NCI-H2171 (cell line): ENCODE data around the gene FRMD4A.

Experiments
- DNase-seq: peaks from one replicate; lab custom pipeline; 2025; lab: John Stamatoyannopoulos, UW

FRMD4A gene

DNA sequence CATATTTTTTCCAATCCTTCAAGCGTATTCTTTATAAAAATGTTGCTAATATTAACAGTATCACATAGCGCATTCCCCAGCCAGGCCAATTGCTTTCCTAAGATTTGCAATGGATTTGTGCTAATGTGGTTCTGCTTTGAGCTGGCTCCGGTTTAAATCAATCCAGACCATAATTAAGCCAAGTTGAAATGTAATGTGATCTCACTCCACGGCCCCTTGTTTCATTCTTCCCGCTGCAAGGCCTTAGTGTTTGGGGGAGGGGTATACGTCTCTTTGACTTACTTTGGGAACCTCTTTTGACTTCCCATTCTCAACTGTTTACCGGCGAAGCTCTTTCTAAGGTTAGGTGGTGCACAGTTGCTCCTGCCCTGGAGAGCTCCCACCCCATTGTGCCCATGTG lies 657.6 kb downstream of the FRMD4A start:
- peak; percentile 25 for DNase-seq

DNA sequence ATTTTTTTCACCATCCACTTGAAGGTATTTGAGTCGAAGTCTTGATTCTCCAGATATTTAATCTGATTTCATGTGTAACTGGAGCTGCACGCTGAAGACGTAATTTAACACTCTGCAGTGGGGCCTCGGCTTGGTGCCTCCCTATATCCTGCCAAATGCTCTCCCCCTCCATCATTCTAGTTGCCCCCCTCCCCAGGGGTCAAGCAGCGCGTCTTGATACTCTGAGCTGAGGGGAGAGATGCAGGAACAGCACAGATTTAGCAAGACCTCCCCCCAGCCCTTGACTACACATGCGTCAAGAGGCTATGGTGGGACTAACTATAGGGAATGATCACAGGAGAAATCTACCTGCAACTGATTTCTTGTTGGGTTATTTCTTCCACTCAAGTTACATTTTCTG lies 658.2 kb downstream of the FRMD4A start:
- peak; percentile 66 for DNase-seq

DNA sequence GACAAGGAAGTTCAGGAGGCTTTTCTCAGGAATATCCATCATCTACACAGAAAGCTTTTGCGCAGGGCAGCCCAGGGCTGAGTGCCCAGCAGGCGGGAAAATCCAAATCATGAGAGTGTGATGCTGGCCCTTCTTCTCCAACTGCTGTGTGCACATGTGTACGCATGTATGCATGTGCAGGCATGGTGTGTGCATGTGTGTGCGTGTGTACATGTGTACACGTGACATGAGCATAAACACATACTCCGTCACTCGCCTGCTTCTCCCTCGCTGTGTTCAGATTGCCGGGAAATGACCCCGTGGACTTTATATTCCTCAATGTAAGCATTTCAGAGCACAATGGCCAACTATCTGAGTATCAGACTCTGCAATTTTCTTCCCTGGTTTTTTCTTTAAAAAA lies 658.8 kb downstream of the FRMD4A start:
- DNase-seq = no peak

DNA sequence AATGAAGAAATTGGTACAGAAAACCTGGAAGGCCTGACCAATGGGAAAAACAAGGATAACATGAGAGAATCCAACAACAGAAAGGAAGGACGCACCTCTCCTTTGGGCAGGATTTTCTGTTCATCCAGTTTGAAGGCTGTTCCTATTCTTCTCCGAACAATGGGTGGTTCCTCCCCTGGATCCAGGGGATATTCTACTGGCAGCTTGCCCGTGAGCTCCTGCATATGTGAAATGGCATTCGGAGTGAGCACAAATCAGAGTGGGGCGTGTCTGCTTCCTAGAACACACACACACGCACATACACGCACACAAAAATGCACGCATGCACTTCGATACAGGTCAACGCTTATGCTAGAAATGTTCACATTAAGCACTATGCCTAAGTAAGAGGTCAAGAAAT lies 660.4 kb downstream of the FRMD4A start:
- DNase-seq = no peak

DNA sequence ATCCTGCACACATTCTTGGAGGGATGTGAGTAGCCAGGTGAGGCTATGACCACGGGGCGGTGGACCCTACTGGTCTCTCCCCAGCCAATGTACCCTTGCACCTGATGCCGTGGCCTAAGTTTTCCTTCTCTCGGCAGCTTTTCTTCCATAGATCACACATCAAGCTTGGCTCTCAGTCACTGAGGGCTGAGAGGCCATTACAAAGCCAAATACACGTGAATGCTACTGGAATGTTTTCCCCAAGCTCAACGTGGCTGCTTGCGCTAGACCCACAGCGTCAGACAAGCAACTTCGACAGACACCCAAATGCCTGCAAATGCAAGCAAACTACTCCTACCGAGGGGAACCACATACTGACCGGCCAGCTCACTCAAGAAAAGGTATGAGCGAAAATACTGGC lies 660.8 kb downstream of the FRMD4A start:
- DNase-seq = no peak

DNA sequence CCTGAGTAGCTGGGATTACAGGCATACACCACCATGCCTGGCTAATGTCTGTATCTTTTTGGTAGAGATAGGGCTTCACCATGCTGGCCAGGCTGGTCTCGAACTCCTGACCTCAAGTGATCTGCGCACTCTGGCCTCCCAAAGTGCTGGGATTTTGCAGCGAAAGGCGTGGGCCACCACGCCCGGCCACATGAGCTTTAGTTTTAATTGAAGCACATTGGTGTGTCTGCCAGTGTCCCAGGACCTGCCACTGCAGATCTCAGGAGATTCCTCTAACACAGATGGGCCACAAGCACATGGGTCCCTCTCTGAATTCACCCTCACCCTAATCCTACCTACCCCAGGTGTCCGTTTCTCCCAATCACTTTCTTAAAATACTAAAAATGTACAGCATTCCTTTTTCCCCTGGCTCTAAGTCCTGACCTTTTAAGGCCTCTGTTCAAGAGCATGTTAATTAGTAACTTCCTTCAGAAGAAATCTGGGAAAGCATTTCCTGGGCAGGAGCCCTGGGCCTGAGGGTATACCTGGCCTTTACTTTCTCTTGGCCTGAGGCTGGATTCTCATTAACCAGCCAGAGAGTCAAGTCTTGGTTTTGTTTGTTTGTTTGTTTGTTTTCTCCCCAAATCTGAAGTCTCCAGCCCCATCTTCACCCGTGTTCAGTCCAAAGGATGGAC lies 661.4 kb downstream of the FRMD4A start:
- DNase-seq = no peak

DNA sequence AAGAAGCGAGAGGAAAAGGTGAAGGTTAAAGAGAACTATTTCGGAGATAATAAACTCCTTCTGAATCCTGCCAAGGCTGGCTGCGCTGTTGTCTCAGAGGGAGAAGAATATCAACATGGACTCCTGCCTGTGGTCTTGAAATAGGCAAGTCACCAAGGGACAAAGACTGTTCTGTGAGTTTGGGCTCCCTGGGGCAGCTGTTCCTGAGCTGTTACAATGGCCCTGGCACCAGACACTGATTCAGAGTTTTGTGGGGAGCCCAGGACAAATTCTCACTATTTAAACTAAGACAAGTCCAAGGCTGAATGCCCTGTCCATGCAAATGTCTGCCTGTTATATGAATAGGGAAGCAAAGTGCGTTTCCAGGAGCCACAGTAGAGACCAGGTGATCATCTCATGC lies 662.6 kb downstream of the FRMD4A start:
- no peak for DNase-seq

DNA sequence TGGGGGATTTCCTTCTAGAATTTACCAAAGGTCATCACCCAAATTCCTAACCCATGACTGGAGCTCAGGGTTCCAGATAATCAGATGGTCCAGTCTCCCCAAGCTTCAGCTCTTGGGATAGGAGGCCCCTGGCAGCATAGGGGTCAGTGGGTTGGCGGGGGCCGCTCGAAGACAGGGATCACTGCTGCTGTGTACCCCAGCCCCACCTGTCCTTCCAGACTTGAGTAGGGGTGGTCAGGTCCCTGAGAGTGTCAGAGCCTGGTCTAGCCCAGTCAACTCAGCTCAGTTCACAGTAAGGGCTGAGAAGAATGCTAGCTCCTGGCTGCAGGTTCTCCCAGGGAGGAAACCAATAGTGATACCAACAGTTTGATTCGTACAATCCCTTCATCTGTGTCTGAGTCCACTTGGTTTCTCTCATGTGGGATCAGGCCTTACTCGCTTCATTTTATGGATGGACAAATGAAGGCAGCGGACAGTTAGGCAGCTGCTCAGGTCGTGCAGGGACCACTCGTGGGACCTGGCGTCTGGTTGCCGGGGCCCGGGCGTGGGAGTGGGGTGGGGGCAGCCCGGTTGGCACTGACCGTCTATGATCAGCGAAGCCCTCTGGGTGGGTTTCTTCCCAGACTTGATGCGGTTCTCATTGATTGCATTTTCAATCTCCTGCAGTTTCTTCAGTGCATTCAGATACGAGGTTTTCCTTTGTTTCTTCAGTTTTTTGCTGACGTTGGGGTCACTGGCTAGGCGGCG lies 665.0 kb downstream of the FRMD4A start:
- DNase-seq = no peak

DNA sequence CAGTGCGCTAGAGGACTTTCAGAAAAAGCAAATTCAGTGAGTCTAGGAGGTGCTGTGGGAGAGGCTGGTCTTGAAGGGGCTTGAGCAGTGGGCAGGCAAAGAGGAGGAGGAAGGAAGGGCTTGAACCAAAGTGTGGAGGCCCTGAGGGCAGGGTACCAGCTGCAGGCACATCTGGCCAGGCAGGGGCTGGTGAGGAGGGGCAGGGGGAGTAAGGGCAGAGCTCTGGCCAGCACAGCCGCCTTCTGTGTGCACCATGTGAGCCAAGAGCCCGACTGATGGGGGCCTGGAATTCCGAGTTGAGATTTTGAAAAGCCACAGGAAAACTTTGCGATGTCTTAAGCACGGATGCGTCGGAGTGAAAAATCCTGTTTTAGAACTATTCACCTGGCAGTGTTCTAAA lies 669.5 kb downstream of the FRMD4A start:
- DNase-seq = no peak

DNA sequence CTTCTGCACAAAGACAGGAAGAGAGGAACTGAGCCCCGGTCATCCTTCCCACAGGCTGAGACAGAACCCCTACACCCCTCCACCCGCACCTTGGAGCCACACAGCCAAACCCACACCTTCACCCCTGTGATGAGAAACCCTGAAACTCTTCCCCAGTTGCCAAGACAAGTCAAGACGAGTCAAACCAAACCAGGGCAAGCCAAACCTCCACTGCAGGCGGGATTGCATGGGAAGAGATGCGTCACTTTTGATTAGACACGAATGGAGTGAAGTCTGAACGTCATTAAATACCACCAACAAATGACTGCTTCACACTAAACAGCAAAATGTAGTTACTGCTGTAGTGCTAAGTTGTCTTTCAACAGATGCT lies 670.2 kb downstream of the FRMD4A start:
- DNase-seq = no peak

DNA sequence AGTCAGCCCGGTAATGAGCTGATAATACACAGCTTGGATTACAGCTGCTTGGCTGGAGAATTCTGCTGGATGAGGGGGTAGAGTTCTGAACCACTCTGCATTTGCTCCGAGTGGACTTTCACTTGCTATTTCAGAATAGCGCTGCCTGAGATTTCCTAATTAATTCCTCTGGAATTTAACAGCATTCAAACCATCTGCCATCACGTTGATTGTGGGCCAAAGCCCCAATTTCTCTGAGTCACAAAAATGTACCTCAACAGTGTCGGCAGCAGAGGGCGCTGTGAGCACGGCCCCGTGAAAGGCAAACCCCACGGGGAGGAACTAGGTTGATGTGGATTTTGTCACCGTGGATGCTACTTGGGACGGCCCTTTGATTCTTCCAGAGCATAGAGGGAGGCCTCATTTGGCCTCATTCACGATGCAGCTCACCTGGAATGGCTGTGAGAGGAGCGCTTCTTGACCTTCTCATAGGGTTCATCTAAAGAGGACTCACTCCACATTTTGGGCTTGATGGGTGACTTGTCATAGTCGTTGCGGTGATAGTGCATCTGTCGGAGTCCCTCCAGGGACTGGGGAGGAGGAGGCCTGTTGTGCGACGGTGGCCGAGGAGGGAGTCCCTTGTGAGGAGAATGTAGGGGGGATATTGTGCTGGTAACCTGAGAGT lies 670.7 kb downstream of the FRMD4A start:
- DNase-seq = peak; percentile 19

DNA sequence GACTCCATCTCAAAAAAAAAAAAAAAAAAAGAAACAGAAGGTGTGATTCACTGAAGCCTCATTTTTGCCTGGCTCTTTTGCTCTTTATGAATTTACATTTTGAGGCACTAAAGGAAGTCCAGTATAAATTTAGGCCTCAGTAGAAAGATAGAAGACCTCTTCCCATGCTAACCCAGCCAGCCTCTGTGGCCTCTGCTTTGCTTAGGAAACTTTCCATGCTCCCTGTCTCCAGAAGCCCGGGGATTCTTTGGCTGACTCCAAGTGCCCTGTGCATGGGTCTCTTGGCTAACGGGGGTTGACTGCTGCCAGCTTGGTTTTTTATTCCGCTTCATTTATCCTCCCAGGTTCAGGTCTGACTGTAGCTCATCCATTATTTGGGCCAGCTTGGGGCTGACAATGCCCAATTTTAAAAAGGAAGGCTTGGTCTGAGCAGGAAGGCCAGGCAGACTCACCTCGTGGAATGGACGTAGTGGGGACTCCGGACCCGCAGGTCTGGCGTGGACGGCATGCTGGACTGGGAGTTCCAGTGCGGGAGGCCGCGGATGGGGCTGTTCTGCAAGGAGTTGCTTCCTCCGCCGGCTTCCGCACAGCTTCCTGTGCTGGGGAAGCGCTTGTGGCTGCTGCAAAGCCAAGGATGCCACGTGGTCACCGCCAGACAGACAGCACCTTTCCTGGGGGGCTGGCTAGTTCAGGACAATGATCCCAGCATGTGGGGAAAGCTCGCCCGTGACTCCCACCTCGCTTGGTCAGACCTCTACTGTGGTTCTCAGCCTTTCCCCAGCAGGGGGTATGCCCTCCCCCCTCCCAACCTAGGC lies 671.6 kb downstream of the FRMD4A start:
- DNase-seq = no peak

DNA sequence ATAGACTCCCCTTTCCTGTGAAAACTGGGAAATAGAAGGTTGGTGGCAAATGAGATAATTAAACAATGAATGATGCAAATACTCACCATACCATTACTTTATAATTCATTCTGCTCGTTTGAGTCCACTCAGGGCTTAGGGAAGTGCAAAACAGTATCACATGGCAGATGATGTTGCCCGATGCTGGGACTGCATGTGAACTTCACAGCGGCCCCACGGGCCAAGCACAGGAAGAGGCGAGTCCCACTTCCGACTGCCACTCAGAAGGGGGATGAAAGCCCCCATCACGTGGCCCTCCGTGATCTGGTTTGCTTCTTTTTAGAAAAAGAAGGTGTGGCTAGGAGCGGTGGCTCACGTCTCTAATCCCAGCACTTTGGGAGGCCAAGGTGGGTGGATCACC lies 672.5 kb downstream of the FRMD4A start:
- DNase-seq = no peak

DNA sequence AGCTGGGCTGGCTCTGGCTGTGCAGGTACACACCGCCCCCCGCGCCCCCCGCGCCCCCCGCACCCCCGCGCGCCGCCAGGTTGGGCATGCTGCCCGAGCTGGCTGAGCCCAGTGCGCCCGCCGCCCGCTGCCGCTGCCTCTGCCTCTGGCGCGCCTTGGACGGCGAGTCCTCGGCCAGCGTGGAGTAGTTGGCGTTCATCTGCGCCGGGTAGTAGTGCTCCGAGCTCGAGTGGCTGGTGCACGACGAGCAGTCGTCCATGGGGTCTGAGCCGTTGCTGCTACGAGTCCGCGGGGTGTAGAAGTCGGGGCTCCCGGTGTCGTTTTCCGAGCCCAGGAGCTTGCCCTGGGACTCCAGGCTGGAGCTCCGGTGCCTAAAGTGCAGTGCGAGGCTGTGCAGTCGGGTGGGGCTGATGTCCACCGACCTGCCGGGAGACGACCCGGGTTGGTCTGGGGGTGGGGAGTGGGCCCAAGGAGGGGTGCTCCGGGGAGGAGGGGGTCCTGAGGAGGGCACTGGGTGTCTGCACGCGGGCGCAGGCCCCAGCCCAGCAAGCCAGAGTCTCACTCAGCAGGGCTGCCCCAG lies 673.5 kb downstream of the FRMD4A start:
- no peak for DNase-seq

DNA sequence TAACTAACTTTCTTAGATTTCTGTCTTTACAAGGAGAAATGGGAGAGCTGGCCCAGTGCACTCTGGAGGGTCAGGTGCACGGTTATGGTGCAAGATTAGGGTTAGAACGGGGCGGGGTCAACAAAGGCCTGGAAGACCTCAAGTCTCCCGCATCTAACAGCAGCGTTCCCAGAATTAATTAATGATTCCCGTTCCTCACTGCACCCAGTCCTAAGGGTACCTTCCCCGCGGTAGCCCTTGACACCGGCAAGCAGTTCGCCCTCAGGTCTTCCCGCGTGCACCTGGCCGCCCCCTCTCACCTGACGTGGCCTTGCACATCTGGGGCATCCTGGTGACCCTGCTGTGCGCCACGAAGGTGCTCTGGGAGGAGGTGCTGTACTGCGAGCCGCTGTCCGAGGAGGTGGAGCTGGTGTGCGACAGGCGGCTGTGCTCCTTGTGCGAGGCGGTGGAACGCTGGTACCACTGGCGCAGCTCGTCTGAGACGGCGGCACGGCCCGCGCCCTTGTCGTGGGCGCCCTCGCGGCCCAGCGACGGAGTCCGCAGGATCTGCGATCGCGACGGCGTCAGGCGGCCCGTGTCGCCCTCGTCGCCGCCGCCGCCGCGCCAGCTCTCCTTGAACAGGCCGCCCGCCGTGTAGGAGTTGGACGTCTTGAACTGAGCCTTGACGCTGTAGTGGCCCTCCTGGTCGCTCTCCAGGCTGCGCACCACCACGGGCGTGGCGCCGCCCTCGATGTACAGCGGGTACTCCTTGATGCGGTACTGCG lies 674.2 kb downstream of the FRMD4A start:
- no peak for DNase-seq

DNA sequence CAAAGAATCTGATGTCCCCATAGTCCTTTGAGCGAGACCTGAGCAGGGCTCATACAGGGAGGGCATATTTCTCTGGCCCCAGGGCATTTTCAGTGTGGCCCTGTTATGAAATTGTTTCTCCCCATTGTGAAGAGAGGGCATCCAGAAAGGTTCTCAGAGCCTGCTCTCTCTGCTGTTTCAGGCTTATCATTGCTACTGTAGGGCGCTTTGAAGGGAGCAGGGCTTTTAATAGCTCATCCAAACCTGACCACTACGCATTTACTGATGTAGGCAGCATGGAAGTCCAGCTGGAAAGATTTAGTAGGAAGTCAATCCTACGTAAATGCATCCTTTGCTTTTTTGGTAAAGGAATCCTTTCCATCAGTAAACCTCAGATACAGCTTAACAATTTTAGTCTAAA lies 675.9 kb downstream of the FRMD4A start:
- no peak for DNase-seq

DNA sequence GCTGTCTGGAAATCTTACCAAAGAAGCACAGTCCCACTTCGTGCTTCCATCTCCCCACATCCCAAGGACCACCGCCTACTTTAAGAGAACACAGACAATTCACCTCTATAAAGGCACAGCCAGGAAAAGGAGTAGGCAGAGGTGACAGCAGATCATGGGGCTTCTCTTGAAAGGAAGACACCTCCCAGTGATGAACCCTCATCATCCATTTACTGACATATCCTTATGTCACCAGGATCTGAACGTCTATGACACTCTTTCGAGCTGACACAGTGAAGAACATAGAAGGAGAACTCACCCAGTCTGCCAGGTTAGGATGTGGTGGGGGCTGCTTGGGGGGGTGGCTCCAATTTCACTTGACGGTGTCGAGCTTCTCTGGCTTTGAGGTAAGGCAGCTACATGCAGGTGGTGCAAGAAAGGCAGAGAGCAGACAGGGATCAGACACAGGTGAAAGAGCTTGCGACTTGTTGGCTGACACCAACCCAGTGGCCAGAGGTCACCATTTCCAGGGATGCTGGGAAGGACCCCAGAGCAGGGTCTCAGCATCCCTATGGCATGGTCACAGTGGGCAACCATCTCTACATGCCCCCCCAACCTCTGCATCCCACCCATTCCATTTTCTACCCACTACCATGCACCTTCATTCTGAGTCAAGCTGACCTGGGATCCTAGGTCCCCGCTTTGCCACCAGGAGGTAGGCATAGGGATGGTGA lies 676.5 kb downstream of the FRMD4A start:
- DNase-seq = no peak

DNA sequence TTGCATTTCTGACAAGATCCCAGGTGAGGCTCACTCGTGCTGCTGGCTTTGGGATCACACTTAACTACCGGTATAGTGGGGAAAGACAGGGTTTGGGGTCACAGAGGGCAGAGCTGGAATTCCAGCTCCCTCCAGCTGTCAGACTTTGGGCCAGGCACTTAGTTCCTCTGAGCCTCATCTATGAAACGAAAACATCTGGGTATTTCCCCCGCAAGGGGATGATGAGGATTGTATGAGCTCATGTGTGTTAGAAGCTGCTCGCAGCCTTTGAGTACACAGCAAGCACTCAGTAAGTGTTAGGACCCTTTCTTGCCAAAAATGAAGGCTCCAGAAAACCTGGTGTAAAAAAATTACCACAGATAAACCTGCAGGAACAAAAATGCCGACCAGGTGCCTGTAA lies 677.9 kb downstream of the FRMD4A start:
- DNase-seq = no peak

DNA sequence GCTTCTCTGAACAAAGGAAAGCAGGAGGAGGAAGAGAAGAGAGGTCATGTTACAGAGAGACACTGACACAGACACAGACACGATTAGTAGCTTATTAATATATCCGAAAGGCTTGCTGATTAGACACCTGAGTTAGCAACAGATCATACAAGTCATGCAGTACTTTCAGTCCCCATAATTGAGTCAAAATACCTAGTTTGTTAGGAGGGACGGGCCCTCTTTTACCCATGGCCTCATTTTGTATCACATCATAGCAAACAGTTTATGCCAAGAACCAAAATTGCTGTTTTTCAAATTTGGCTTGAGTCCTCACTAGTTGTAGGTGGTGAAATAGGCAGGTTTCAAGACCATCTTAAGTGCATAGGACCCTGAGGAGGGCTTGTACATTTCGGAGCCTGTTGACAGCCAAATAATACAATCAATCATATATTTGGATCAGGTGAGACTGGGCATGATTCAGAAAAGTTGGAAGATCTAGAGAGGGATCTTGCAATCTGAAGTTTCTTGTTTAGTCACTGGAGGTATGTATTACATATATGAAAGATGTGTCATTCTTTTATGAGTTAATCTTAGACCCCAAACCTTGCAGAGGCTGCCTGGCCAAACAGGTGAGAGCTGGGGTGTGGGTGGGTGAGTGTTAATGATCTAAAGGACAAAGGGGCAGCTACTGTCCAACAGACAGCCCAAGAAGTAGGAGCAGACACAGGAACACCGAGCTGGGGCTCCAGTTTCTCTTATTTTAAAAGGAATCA lies 678.6 kb downstream of the FRMD4A start:
- no peak for DNase-seq

DNA sequence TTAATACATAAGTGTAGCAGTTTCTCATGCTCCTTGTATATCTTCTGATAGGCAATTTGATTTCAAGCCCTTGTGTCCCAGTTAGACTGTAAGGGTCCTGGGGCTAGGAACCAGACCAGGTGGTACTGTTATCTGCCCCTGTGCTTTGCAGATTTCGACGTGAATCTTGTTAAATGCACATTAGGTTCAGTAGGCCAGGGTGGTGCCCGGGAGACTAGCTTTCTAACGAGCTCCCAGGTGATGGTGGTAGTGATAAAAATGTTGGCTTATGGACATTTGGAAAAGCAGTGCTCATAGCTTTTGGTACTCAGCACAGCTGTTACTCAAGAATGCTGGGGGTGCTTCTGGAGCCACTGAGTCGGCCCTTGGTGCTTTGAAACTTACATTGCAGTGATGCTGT lies 679.8 kb downstream of the FRMD4A start:
- DNase-seq = no peak
